ENCODE results near the gene KDM1B.

Gene KDM1B, protein sequence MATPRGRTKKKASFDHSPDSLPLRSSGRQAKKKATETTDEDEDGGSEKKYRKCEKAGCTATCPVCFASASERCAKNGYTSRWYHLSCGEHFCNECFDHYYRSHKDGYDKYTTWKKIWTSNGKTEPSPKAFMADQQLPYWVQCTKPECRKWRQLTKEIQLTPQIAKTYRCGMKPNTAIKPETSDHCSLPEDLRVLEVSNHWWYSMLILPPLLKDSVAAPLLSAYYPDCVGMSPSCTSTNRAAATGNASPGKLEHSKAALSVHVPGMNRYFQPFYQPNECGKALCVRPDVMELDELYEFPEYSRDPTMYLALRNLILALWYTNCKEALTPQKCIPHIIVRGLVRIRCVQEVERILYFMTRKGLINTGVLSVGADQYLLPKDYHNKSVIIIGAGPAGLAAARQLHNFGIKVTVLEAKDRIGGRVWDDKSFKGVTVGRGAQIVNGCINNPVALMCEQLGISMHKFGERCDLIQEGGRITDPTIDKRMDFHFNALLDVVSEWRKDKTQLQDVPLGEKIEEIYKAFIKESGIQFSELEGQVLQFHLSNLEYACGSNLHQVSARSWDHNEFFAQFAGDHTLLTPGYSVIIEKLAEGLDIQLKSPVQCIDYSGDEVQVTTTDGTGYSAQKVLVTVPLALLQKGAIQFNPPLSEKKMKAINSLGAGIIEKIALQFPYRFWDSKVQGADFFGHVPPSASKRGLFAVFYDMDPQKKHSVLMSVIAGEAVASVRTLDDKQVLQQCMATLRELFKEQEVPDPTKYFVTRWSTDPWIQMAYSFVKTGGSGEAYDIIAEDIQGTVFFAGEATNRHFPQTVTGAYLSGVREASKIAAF

DNA sequence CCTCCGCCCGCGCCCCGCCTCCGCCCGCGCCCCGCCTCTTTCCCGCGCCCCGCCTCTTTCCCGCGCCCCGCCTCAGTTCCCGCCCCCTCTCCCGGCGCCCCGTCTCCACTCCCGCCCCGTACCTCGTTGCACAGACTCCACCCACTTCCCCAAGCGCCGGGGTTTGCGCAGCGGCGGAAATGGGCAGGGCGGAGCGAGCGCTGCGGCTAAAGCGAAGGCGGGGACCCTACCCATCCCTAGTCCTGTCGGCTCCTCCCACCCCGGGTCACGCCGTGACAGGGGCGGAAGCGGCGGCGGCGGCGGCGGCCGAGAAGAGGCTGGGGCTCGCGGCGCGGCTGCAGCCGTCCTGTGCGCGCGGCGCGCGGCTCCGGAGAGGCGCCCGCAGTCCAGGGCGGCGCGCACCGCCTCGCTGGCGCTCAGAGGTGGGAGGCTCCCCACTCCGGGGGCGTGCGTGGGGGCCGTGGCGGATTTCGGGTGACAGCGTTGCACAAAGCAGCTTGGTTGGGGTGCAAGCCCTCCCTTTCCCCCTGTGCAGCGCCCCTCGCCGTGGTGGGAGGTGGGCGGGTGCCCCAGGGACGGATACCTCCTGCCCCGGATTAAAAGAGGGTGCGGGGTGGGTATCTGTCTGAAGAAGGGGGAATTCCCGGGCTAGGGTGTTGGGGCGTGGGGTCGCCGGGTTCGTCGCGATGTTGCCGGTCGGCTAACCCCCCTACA, at the start of gene KDM1B:
Gene KDM1B (plus strand): TSS at position 273 of the 714 bp plus-strand sequence. CDS start 4,474 bp downstream, outside the sequence.
- peak; percentile 99 for DNase-seq (ENCODE audit: low spot score)

DNA sequence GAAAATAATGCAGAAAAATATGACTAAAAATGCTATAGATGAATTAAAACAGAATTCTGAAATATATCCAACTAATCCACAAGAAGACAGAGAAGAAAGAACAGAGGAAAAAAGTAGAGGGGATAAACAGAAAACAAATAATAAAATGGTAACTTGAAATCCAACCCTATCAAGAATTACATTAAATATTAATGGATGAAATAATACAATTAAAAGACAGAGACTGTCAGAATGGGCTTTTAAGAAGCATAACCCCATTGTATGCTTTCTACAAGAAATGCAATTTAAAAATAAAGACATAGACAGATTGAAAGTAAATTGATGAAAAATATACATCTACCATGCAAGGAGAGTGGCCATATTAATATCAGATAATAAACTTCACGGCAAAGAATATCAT, 48.2 kb upstream of the KDM1B start:
- DNase-seq (ENCODE audit: low spot score) = no peak

GRCh38 chr6:18110162-18110561, 45.1 kb upstream of the KDM1B start:
- DNase-seq (ENCODE audit: low spot score) = no peak

DNA sequence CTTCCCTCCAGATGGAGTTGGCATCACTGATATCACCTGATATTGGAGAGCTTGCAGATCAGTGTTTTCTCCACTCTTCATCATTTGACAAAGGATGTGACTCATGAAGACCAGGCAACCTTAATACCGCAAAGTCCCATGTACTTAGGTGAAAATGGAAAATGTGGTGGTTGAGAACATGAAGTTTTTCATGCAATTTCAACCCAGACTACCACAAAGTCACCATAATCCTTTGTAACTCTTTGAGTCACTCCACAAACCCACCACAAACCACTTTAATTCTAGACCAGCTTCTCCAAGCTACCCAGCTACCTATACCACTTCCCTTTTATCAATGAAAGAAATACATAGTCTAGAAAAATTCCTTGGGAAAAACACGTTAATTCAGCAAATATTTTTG, 39.9 kb upstream of the KDM1B start:
- no peak for DNase-seq (ENCODE audit: low spot score)

DNA sequence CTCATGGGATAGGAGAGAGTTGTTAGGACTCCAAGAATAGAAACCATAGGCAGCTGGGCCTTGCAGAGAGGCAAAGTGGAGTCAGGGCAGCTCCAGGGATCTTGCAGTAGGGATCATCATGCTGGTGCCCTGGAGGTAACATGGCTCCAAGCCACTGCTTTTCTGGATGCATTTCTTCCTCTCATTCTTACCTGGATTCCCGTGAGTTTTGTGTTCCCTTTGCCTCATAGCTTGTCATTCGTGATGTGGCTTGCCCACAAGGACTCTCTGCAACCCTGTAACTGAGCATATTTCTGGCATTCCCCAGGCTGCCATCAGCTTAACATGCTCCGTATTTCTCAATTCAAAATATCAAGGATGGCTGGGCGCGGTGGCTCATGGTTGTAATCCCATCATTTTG, 38.1 kb upstream of the KDM1B start:
- DNase-seq (ENCODE audit: low spot score) = no peak

DNA sequence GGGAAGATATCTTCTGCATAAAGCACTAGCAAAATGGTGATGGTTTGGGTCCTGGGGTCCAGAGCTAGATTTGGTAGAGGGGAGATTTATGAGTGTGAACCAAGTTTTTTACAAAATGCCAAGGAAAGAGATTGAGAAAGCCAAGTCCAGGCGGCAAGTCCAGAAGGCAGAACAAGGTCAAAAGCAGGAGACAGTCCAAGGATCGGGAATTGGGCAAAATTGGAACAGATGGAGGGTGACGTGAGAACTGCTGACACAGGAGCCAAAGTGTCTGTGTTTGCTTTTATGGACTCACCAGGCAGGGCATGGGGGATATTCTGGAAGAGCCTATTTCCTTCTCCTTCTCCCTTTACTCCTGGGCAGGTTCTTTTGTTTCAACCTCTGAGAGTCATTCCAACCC, 36.9 kb upstream of the KDM1B start:
- DNase-seq (ENCODE audit: low spot score) = no peak

GRCh38 chr6:18119236-18119635, 36.0 kb upstream of the KDM1B start:
- DNase-seq (ENCODE audit: low spot score) = no peak

GRCh38 chr6:18121580-18122127, 33.6 kb upstream of the KDM1B start:
- no peak for DNase-seq (ENCODE audit: low spot score)

DNA sequence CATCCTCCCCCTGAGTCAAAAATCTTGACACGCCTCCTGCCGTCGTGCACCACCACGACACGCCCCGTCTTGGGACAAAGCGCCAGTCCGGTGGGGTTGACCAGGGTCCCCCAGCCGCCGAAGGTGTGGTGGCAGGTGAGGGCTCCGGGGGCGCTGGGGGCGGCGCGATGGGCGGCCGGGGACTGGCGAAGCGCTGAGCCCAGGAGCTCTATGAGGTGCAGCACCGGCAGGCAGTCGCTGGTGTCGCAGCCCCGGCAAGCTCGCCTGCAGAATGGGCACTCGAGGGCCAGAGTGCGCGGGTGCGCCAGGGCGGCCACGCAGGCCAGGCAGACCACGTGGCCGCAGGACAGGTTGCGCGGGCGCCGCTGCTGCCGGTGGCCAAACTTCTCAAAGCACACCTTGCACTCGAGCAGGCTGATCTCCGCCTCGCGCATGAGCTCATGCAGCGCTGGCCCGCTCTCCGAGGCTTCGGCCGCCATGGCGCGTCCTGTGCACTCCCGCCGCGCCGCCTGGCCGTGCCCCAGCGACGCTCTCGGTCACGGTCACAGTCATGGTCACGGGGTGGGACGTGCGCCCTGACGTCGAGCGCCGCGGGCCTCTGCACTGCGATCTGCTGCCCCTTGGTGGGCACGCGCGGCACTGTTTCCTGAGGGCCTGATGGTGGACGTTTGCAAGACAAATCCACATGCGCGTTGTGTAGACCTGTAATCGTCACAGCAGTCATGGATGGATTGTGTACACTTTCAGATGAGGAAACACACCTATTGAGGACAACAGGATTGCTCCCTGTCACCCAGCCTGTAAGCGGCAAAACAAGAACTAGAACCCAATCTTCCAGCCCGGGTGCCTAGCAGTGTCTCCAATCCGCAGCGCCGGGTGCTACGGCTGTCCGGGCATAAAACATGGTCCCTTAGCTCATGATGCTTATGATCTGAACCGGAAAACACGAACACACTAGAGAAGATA, 32.8 kb upstream of the KDM1B start, which contains the start of gene NHLRC1:
Gene NHLRC1 (minus strand): TSS at position 550 of the 966 bp plus-strand sequence. CDS start 71 bp downstream, at position 479.
- DNase-seq (ENCODE audit: low spot score) = peak; percentile 86

DNA sequence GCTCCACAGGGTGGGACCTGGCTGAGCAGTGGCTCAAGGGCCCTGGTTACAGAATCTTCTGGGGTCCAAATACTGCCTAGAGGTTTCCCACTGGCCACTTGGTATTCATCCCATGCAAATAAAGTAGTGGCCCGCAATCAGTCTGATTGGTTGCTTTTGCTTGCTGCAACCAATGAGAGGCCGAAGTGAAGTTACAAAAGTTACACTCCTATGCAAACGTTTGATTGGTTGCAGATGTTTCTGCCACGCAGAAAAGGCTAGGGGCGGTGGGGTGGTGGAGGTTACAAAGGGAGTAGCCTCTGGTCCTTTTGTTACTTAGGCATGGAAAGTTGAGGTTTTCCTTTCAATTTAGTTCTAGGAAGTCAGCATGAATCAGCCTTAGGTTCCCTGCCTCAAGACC, 29.1 kb upstream of the KDM1B start:
- no peak for DNase-seq (ENCODE audit: low spot score)

DNA sequence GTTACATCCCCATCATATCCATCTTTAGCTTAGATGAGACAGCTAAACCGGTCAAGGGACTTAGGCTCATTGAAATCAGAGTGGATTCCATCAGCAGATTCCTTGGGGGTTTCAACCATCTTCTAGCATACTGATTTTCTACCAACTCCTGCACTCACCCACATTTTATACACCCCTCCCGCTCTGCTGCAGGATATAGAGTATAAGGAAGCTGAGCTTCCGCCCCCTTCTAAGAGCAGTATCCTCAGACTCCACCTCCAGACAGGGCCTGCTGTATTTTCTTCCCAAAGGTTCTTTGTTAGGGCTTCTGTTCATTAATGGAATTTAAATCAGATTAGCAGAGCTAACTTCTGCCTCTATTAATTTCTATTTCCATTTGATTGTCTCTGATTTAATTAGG, 22.9 kb upstream of the KDM1B start:
- no peak for DNase-seq (ENCODE audit: low spot score)

DNA sequence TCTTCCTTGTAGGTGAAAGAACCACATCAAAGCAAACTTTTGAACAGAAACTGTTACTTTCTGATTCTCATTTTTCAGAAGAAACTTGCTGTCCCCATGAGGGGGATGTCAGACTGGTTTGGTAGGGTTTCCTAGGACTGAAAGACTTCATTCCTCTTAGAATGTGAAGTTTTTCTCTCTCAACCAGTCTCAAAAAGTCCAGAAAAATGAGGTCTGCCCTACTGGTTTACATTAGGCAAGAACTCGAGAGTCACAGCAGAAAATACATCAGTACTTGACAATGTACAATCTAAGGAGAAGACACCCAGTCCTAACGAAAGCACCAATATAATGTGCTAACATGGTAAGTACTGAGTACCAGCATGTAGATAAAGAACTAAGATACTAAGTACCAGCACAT, 20.1 kb upstream of the KDM1B start:
- no peak for DNase-seq (ENCODE audit: low spot score)

DNA sequence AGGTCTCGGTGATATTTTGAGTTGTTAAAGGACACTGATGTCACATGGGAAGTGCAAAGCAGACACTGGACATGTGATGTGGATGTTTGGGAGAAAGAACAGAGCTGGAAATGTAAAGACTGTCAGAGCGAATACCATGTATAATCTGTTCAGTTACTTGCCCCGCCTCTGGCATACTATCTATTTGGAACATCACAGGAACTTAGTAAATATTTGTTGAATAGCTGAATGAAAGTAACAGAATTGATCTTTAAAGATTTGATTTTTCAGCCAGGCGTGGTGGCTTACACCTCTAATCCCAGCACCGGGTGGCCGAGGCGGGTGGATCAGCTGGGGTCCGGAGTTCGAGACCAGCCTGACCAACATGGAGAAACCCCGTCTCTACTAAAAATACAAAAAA, 19.0 kb upstream of the KDM1B start:
- no peak for DNase-seq (ENCODE audit: low spot score)

- no peak for DNase-seq (ENCODE audit: low spot score)
These were observed 16.3 kb upstream of the KDM1B start for GRCh38 chr6:18138906-18139305.

- DNase-seq (ENCODE audit: low spot score) = no peak
These were observed 15.1 kb upstream of the KDM1B start for GRCh38 chr6:18139935-18140621.

GRCh38 chr6:18141805-18142590, 13.2 kb upstream of the KDM1B start:
- no peak for DNase-seq (ENCODE audit: low spot score)

DNA sequence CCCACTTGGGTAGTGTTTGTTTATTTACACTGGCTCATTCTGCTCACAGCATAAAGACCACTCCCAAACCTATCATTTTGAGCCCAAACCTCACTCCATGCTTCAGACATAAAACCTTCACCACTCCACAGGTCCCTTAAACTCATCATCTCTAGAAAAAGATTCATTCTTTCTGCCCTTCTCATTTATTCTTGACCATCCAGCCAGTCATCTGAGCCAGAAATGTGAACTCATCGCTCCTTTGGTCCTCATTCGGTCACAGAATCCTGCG, 12.7 kb upstream of the KDM1B start:
- DNase-seq (ENCODE audit: low spot score) = no peak

- DNase-seq (ENCODE audit: low spot score) = no peak
These were observed 8.1 kb upstream of the KDM1B start for GRCh38 chr6:18147160-18147559.

DNA sequence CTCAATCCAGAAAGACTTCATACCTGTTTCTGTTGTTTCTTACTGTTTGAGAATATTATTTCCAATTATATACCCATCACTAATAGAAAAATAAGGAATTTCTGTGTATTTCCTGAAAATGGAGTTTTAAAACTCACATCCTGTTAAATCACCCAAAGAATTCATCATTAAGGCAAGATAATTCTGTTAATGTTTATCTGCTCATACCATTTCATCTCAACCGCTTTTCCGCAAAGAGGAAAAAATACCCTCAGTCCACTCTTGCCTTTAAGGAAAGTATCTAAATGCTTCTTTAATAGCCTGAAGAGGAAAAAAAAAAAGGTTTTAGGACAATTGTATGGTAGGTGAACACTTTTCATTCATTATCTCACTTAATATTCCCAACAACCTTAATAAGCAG, 7.6 kb upstream of the KDM1B start:
- no peak for DNase-seq (ENCODE audit: low spot score)

Data from putamen (tissue), 1 donor.